GM20000 (cell line): ENCODE measurements around the gene MRPL44.

Experiments
- DNase-seq: peaks from one replicate; pipeline ENCODE4 v3.0.0; 2012; ENCODE audit warnings: low spot score
- TF ChIP-seq, protein P1 (sequence below): IDR thresholded peaks from 2 replicates; pipeline ENCODE4 v1.5.1; 2012; ENCODE audit warnings: mild to moderate bottlenecking, control low read depth; ENCODE audit errors: extremely low read depth, missing control alignments

The MRPL44 gene

GRCh38 chr2:224014336-224014735 lies 57.1 kb downstream of the MRPL44 start:
- DNase-seq = no peak
- TF ChIP-seq, protein P1, sequence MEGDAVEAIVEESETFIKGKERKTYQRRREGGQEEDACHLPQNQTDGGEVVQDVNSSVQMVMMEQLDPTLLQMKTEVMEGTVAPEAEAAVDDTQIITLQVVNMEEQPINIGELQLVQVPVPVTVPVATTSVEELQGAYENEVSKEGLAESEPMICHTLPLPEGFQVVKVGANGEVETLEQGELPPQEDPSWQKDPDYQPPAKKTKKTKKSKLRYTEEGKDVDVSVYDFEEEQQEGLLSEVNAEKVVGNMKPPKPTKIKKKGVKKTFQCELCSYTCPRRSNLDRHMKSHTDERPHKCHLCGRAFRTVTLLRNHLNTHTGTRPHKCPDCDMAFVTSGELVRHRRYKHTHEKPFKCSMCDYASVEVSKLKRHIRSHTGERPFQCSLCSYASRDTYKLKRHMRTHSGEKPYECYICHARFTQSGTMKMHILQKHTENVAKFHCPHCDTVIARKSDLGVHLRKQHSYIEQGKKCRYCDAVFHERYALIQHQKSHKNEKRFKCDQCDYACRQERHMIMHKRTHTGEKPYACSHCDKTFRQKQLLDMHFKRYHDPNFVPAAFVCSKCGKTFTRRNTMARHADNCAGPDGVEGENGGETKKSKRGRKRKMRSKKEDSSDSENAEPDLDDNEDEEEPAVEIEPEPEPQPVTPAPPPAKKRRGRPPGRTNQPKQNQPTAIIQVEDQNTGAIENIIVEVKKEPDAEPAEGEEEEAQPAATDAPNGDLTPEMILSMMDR = no peak

DNA sequence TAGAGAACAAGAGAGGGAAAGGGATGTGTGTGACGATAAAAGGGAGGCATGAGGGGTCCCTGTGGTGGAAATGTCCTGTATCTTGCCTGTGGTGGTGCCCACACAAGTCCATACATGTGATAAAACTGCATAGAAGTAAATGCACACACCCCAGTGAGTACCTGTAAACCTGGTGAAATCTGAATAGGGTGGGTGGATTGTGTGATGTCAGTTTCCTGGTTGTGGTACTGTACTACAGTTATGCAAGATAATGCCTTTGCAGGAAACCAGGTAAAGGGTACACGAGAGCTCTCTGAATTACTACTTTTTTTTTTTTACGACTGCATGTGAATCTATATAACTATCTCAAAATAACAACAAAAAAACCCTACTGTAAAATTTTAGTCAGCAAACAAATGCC lies 59.7 kb downstream of the MRPL44 start:
- no peak for DNase-seq
- TF ChIP-seq, protein P1 = no peak
